GM21825 (cell line): ENCODE measurements around the gene TTC4.

Experiments used
- ATAC-seq: cut with Tn5 transposase; IDR thresholded peaks from one replicate; pipeline ENCODE4 v1.9.1; 2021; ENCODE audit warnings: mild to moderate bottlenecking, moderate library complexity; ENCODE audit not compliant: unreplicated experiment

The TTC4 gene

DNA sequence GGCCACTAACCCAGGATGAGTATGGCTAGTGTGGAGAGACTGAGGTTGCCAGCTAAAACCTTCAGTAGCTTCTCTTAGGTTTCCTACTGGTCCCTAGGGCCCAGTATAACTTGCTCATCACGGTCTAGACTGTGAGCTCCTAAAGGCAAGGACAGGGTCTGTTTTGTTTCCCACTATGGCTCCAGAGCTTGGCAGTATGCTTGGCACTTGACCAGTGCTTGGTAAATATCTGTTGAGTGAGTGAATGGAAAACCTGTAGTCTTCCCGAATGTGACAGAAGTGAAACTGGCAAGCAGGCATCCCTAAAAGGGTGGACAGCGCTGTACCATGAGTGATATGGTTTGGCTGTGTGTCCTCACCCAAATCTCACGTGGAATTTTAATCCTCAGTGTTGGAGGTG lies 61.8 kb downstream of the TTC4 start:
- no peak for ATAC-seq

- no peak for ATAC-seq
Measured at GRCh38 chr1:54781023-54781723, 65.5 kb downstream of the TTC4 start.

DNA sequence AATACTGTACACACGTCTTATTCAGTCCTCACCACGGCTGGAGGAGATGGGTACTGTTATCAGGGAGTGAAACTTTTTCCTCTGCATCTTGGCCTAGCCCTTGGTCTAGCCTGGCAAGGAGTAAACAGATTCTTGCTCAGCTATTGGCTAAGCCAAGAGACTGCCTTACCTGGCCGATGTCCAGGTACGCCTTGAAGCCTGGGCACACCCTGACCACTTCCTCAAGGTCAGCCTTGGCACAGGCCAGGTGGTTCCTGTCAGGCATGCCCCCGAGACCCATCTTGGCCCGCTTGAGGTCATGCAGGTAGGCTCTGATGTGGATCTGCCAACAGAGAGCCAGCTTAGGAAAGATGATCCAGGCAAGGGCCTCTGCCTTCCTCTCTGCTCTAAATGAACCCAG lies 66.5 kb downstream of the TTC4 start:
- no peak for ATAC-seq

DNA sequence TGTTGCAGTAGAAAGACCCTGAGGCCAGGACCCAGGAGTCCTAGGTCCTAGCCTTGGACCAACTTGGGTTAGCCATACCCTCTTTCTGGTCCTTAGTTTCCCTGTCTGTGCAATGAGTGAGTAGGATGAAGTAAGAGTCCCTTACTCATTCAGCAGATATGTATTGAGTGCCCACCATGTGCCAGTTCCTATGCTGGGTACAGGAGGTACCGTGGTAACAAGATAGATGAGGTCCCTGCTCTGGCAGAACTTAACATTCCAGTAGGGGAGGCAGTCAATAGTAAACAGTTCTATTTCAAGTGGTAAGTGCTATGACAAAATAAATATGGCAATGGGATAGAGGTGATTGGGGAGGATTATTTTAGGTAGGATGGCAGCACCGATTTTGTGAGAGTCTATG lies 66.9 kb downstream of the TTC4 start:
- no peak for ATAC-seq

DNA sequence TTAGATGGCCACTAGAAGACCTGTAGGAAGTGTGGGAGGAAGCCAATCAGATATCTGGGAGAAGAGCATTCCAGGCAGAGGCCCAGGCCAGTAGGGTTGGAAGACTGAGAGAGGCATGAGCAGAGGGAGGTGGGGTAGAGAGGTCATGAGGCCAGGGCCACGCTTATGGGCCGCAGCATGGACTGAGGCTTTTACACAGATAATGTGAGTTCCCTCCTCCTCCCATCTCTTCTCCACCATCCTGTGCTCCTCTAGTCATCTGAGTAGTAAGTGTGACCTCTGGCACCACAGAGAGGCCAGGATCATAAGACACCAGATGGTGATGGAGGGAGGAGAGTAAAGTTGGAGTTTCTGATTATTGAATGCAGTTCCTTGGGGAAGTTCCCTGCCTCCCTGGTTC lies 68.4 kb downstream of the TTC4 start:
- ATAC-seq: no peak

- ATAC-seq: no peak
Measured at GRCh38 chr1:54786778-54787177, 71.1 kb downstream of the TTC4 start.

- ATAC-seq: no peak
Measured at GRCh38 chr1:54787604-54788003, 71.9 kb downstream of the TTC4 start.

DNA sequence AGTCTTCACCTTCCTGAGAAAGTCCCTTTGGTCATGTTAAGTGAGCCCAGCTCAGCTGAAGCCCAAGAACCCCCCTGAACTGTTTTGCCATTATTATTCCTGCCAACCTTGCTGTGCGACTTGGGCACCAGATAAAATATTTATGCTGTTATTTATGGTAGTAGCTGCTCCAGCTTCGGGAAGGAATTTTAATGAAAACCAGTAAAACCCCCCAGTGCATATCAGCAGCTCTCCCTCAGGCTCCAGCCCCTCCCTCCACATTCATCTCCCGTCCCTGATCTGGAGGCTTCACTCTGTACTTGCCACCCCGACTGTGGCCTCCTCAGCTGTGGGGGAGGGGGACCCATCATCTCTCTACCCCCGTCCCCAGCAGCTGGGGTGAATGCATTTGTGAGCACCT lies 72.8 kb downstream of the TTC4 start:
- ATAC-seq: no peak

- ATAC-seq: no peak
Measured at GRCh38 chr1:54791880-54792522, 76.3 kb downstream of the TTC4 start.
